HG03097 (cell line): ENCODE measurements around the gene UNC93A.
"Not testable (repeated sequence)": the region's sequence is repeated elsewhere in the genome, so short reads cannot be mapped to it uniquely, and the experiment has no call there.

Experiments used
- ATAC-seq: cut with Tn5 transposase; IDR thresholded peaks from one replicate; pipeline ENCODE4 v1.9.1; 2021; ENCODE audit not compliant: unreplicated experiment, low FRiP score

The UNC93A gene

DNA sequence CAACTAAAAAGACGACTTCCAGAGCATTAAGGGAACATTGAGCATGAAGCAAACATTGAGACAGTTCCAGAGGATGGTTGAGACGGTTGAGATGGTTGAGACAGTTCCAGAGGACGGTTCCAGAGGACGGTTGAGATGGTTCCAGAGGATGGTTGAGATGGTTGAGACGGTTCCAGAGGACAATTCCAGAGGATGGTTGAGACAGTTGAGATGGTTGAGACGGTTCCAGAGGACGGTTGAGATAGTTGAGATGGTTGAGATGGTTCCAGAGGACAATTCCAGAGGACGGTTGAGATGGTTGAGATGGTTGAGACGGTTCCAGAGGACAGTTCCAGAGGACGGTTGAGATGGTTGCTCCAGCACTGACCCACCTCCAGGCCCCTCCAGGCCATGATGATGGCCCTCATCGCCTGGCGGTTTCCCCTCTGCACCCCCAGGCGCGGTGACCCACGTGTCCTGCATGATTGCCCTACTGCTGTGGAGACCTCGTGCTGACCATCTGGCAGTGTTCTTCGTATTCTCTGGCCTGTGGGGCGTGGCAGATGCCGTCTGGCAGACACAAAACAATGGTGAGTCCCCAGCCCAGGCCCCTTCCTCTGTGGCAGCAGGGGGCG, 16.3 kb downstream of the UNC93A start:
- no peak for ATAC-seq

DNA sequence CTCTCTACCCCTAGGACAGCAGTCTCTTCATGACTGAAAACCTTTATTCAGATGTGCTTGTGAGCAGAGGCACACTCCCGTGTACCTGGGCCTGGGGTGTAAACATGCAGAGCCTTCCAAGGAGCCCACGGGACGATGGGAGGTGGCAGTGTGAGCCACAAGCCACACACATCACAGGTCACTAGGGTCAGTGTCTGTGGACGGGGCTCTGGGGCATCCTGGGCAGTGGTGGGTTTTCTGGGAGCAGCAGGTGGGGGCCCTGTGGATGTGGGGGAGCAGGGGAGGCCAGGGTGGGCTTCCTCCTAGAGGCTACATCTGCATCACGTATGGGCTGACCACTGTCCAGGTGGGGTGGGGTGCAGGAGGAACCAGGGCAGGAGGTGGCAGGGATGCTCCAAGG, 17.1 kb downstream of the UNC93A start:
- no peak for ATAC-seq

DNA sequence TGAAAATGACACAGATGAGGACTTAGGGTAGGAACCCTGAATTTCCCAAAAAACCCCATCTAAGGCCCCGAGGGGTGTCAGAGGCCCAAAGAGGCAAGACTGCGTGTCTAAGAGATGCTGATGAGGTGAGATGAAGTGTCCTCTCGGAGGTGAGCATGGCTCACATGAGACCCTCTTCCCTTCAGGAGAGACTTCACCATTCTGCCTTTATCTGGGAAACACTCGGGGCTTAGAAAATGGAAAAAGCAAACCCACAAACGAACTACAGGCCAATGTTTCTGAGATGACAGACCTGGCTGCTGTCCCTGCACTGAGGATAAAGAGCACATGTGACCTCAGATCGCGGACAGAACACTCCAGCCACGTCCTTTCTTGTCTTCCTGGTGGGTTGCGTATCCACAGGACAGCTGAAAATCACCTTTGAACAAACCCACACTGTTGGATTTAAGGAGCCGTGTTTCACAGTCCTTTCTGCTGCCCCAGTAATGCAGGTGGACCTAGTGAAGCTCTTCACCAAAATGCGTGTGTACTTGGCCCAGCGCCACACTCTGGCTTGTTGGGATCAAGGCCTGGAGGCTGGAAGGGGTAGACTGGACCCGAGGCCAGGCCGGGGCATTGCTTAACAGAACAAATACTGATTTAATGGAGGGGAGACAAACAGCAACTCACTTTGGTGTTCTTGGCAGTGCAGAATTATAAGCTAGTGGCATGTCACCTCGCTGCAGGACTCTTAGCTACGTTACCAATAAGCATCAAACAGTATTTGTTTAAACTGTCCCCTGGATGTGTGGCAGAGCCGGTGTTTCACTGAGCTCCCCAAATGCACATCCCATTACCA, 18.5 kb downstream of the UNC93A start:
- ATAC-seq = not testable (repeated sequence)

DNA sequence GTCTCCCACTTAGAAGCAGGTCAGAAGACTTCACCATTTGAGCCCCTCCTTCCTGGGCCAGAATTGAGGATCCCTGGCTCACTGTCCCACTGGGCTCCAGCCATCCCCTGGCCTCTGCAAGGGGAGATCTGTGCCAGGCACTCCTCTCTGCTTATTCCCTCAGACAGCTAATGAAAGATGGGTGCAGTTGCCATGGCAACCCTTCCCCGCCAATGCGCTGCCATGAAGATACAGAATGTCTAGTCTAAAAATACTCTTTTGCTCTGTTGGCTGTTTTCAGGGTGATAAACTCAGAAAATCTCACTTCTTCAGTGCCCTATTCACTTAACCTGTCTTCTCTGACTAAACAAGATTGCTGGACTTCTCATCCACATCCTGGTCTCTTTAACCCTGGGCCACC, 20.2 kb downstream of the UNC93A start:
- ATAC-seq = no peak

DNA sequence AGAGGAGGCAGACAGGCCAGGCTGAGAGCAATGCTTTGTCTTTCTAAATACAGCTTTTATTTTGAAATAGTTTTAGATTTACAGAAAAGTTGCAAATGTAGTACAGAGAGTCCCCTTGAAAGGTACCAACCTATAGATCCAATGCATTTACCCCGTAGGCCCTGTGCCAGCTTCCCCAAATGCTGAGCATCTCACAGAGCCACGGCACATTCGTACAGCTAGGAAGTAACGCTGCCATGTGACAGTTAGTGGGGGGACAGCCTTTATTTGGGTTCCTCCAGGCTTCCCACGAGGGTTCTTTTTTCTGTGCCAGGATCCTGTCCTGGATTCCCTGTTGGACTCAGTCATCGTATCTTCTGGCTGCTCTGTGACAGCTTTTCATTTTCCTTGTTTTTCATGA, 20.6 kb downstream of the UNC93A start:
- ATAC-seq = not testable (repeated sequence)

DNA sequence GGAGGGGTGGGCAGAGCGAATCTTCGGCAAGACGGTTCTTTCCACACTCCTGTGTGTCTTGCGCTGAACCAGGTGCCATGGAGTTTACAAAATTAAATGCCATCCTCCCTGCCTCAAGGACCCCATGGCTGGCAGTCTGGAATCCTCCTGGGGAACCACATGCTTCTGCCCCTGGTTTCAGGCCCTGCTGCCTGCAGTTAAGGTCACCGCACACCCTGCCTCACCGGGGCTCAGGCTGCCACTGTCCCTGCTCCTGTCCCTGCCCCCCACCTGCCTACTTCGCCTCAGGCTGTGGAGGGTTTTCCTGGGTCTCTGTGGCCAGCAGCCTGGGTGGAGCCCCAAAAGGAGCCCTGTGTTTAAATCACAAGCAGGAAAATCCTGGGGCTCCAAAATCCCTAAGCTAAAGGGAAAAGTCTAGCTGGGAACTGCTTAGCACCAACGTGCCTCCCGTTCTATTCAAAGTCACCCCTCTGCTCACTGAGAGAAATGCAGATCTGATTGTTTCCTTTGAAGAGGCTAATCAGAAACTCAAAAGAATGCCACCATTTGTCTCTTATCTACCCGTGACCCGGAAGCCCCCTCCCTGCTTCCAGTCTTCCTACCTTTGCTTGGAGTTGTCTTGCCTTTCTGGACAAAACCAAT, 23.2 kb downstream of the UNC93A start:
- no peak for ATAC-seq

DNA sequence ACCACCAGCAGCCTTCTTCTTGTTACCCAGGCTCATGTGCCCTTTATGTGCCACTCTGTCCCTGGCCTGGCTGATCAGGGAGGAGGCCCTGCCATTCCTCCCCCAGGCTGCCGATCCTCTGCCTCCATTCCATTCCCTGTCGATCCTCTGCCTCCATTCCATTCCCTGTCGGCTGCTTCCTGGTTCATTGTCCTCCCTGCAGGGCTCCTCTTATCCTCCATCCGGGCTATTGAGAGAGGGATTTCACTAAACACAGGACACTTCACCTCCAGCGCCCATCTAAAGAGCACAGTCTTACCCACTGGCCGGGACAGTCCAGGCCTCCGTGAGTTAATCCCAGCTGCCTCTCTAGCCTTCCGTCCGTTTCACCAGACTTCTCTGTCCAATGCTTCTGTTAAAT, 26.1 kb downstream of the UNC93A start:
- ATAC-seq = no peak

DNA sequence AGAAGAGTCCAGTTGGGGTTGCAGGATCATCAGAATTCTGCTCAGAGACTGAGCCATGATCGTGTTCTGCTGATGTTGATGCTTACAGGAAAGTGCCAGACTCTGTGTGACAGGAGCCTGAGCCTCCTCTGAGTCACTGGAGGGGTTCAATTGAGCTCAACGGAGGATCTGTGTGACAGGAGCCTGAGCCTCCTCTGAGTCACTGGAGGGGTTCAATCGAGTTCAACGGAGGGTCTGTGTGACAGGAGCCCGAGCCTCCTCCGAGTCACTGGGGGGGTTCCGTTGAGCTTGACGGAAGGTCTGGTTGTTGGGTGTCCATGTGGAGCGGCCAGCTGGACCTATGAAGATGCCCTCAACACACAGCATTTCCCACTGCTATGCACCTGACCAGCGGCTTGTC, 27.2 kb downstream of the UNC93A start:
- not testable (repeated sequence) for ATAC-seq

DNA sequence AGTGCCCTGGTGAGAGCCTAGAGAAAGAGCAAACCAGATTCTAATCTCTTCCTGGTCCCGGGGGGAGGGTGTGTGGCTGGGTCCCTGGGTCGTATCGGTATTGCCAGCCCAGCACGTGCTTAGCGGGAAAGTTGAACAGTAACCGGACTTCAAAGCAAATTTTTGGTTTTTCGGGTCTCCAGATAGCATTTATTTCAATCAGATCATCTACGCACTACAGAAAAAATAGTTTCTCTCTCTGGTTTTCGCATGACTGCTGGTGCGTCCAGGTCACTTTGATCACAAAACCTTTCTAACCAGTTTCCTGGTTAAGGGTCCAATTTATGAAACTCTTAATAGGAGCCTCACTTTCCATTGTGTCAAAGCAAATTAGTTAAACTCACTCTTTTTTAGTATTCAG, 27.7 kb downstream of the UNC93A start:
- ATAC-seq = not testable (repeated sequence)

DNA sequence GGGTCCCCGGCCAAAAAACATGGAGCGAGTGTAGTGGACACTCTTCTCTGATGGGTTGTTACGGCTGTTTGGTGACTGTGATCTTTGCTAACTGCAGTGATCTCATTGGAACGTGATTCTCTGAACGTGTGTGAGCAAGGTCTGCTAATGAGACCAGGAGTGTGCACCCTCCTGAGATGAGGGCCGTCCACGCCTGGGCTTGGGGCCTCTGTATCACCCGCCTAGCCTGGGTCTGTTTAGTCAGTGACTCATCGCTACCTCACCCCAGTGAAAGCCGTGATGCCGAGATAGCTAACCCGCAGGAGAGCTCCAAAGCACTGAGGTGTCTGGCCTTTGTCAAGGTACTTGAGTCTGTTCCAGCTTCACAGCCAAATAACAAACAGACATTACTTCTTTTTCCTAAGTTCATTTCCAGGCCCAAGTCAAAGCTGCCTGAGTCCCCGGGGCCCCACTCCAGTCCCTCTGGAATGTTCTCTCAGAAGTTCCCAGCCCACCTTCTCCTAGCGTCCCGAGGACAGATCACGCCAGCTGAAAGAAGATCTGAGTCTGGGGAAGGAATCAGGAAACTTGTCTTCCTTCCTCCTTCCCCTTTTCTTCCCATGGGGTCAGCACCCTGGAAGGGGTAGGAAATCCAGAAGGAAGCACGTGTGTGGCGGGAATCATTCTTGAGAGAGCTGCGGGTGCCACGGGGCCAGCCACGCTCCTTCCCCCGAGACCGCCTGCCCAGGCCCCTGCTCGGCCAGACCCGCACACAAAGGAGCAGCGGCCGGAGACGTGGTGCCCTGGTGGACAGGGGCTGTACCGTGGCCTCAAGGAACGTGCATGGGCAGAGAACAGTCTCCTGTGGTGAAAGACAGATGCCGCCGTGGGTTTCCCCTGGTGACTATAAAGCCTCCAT, 29.0 kb downstream of the UNC93A start:
- not testable (repeated sequence) for ATAC-seq

DNA sequence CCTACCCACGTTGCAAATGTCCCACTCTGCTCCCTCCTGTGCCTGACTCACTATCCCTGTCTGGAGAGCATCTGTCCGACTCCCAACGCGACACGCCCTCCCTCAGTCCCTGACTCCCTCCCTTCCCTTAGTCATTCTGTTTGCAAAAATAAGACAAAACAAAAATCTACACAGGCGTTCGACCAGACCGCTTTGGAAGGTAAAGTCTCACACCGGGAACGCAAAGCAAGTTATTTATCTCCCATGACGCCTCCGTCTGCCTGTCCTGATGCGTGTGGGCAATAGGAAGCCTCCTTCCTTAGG, 29.6 kb downstream of the UNC93A start:
- not testable (repeated sequence) for ATAC-seq

DNA sequence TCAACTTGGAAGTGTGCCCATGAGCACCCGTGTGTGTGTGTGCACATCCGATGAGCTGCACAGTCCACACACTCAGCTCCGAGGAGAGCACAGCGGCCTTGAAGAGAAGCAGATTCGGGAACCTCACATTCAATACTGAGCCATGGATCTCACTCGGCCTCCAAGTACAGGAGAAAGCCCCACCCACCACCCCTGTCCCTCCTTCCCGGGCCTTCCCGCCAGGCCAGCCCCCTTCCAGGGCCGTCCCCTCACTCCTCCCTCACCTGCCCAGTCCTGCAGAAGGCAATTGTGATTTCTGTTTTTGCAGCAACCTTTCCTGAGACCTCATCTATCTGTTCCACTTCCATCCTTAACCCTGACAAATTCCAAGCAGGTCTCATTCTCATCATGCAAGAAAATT, 30.1 kb downstream of the UNC93A start:
- not testable (repeated sequence) for ATAC-seq

DNA sequence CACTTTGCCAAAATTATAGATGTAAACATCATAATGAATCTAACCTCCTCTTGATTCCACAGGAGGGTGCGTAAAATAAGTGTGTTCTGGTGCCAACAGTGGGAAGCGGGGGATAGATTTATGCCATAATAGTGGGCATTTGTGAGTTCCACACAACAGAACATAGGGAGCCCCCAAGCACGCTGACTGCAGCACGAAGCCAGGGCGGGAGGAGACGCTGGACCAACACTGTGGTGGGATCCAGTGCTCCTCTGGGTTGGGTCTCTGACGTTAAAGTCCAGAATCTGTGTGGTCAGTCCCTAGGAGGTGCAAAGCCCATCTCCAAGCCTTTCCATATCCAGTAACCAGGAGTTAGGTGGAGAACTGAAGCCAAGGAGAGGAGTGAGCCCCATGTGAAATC, 32.0 kb downstream of the UNC93A start:
- no peak for ATAC-seq

DNA sequence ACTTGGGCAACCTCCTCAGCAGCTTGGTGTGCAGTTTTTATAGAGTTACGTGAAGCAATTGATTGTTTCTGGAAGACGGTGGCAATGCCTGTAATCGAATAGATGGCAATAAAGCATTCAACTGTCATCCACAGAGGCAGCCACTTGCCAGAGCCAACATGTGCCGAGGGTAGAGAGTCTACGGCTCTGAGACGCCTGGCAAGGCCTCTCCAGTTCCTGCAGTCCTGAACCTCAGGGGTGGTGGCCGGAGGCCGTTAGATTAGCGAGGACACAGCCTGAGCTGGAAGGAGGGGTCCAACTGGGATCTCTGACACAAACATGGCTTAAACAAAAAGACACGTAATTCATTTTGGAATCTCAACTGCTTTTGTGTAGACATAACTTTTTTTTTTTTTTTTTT, 33.0 kb downstream of the UNC93A start:
- no peak for ATAC-seq

DNA sequence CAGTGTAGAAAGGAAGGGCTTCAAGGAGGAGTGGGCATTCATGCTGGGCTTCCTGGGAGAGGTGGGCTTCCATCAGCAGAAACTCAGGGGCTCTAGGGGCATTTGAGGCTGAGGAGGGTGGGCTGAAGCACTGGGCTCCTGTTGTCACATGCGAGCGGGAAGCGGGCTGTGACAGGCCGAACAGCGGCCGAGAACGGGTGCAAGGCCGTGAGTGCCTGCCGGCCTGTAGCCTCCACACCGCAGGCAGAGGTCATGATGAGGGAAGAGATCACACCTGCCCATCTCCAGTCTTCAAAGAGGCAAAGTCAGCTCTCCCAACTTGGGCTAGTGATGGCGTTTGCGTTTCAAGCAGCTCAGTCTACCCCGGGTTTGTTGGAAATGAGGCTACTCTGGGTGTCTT, 34.7 kb downstream of the UNC93A start:
- ATAC-seq = no peak

DNA sequence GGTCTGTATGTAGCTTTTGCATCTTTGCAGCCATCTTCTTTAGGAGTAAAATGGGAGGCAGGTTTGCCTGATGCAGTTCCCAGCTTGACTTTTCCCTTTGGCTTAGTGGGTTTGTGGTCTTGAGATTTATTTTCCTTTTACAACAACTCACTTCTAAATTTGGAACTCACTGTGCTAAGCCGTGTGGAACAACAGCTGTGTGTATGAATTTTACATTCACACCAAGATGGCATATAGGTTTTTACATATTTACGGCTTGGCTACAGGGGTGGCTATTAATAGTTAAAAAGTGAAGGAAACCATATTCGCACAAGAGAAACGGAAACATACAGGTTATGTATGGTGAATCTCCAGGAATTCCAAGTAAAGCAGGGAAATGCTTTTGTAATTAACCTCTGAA, 36.3 kb downstream of the UNC93A start:
- no peak for ATAC-seq

DNA sequence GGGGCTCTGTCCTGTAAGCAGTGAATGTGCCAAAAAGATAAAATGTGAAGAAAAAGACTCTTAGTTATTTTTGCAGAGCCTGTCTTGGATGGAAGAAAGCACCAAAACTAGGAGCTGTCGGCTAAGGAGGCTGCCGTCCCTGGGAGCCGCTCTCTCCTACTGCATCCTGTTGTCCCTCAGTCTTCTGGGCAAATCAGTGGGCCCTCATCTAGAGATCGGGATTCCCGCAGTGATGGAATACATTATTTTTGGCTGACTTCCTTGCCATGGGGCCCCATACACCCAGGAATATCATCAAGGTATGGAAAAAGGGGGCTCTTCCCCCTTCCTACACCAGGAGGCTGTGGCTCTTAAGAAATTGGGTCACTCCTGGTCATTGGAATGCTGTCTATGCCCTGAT, 37.0 kb downstream of the UNC93A start:
- ATAC-seq = no peak

DNA sequence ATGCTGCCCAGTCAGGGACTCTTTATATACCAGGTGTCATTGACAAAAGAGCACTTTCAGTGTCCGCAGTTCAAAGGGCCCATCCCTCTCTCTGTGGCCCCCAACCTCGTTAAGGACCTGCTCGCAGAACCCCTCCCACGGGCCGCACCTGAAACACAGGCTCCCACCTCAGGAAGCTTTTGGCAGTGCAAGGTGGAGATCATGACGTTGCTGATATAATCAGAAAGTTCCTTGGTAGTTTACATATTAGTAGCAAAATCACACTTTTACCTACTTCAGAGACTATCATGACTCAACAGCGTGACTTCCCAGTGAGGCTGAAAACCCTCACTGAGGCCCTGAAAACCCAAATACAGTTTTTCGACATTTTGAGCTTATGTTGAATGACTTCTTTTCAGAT, 37.9 kb downstream of the UNC93A start:
- no peak for ATAC-seq

DNA sequence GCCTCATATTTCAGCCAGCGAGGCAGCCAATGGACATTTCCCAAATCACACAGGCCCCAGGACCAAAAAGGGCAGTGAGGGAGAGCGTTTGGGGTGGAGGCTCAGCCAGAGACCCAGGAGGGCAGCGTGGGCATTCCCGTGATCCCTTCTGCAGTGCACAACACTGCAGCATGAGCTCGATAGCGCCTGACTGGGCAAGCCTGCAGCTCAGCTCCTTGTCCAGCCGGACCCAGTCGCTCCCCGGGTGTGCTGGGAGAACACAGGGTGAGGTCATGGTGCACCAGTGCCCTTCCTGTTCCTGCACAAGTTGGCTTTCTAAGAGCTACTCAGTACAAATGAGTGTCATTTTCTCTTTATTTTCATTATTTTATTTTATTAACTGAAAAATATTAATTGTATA, 39.6 kb downstream of the UNC93A start:
- no peak for ATAC-seq

DNA sequence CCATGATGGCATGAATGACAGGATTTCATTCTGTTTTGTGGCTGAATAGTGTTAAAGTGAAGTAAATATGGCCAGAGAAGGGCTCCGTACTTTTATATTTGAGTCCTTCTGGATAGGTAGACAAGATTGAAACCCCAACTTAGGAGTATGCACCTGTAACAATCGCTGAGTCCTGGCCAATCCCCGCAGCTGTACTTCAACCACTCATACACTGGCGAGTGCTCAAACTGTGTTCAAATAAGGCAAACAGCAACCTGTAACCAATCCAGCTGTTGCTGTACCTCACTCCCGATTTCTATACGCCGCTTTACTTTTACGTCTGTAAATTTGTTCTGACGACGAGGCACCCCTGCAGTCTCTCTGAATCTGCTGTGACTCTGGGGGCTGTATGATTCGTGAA, 40.5 kb downstream of the UNC93A start:
- ATAC-seq = no peak
